Neural cell (in vitro differentiated cells): ENCODE results near the gene HSP90B1. TPM values are rescaled to one million over a fixed set of nuclear protein-coding genes. Genes with fewer than 3 reads are reported as not detected.

Source experiments
- H2AFZ ChIP-seq: fragments of 200-600, 300-800 bp; sonication (generic), shearing (Covaris generic); 2 replicates; pipeline ENCODE4 v1.6.0; 2014; ENCODE audit warnings: low read depth, mild to moderate bottlenecking, antibody characterized with exemption, low read length, moderate library complexity
- H3F3A ChIP-seq: fragments of 200-600 bp; shearing (Covaris generic); 2 replicates; pipeline ENCODE4 v1.6.1; 2016; ENCODE audit warnings: mild to moderate bottlenecking, moderate library complexity, mixed read lengths, antibody characterized with exemption, low read length; ENCODE audit not compliant: insufficient read depth, poor library complexity, severe bottlenecking
- H3K27ac ChIP-seq: fragments of 200-600, 300-800 bp; sonication (generic), shearing (Covaris generic); 2 replicates; pipeline ENCODE4 v1.5.1; 2014; ENCODE audit warnings: mild to moderate bottlenecking, low read length, moderate library complexity
- H3K27me3 ChIP-seq: fragments of 300-800, 200-600 bp; sonication (generic), shearing (Covaris generic); 2 replicates; pipeline ENCODE4 v1.6.0; 2014; ENCODE audit warnings: mild to moderate bottlenecking, low read depth, low read length, moderate library complexity; ENCODE audit not compliant: insufficient read depth
- H3K36me3 ChIP-seq: fragments of 300-800, 200-600 bp; sonication (generic), shearing (Covaris generic); 2 replicates; pipeline ENCODE4 v1.5.1; 2014; ENCODE audit warnings: mild to moderate bottlenecking, antibody characterized with exemption, low read length, moderate library complexity; ENCODE audit not compliant: insufficient read depth
- H3K4me2 ChIP-seq: fragments of 300-800, 200-600 bp; sonication (generic), shearing (Covaris generic); 2 replicates; pipeline ENCODE4 v1.6.0; 2014; ENCODE audit warnings: mild to moderate bottlenecking, low read length
- H3K4me3 ChIP-seq: fragments of 300-800, 200-600 bp; sonication (generic), shearing (Covaris generic); 2 replicates; pipeline ENCODE4 v1.5.1; 2014; ENCODE audit warnings: mild to moderate bottlenecking, low read length, moderate library complexity
- H3K79me2 ChIP-seq: fragments of 200-600 bp; shearing (Covaris generic); replicated peaks from 2 replicates; pipeline ENCODE4 v1.6.0; 2014; ENCODE audit warnings: mild to moderate bottlenecking, low read length, moderate library complexity; ENCODE audit not compliant: insufficient read depth
- H3K9ac ChIP-seq: fragments of 300-800, 200-600 bp; sonication (generic), shearing (Covaris generic); 2 replicates; pipeline ENCODE4 v1.6.1; 2016; ENCODE audit warnings: mild to moderate bottlenecking, low read length, mixed read lengths
- H3K9me2 ChIP-seq: fragments of 200-600 bp; shearing (Covaris generic); 2 replicates; pipeline ENCODE4 v1.6.1; 2016; ENCODE audit warnings: mild to moderate bottlenecking, low read length, mixed read lengths; ENCODE audit not compliant: insufficient read depth
- H3K9me3 ChIP-seq: fragments of 200-600, 300-800 bp; sonication (generic), shearing (Covaris generic); 2 replicates; pipeline ENCODE4 v1.6.1; 2016; ENCODE audit warnings: mild to moderate bottlenecking, mixed run types, low read length, moderate library complexity, mixed read lengths
- H4K20me1 ChIP-seq: fragments of 200-600 bp; shearing (Covaris generic); 2 replicates; pipeline ENCODE4 v1.6.1; 2016; ENCODE audit warnings: mild to moderate bottlenecking, mixed run types; ENCODE audit not compliant: insufficient read depth
- CTCF ChIP-seq: fragments of 450-650 bp; IDR thresholded peaks from 2 replicates; pipeline ENCODE4 v1.5.1; 2014; ENCODE audit warnings: antibody characterized with exemption, mild to moderate bottlenecking, moderate library complexity; ENCODE audit not compliant: poor library complexity, severe bottlenecking
- EP300 ChIP-seq: fragments of 450-650 bp; conservative IDR thresholded peaks from 2 replicates; pipeline ENCODE4 v1.6.1; 2014; ENCODE audit warnings: antibody characterized with exemption, mild to moderate bottlenecking, moderate library complexity; ENCODE audit not compliant: poor library complexity, severe bottlenecking
- EZH2 ChIP-seq: fragments of 200-600, 300-800 bp; shearing (Covaris generic), sonication (generic); IDR thresholded peaks from 2 replicates; pipeline ENCODE4 v1.6.1; 2014; ENCODE audit warnings: antibody characterized with exemption, low read length, borderline replicate concordance, mild to moderate bottlenecking; ENCODE audit not compliant: insufficient read depth, poor library complexity, severe bottlenecking
- MXI1 ChIP-seq: fragments of 450-650 bp; conservative IDR thresholded peaks from 2 replicates; pipeline ENCODE4 v1.6.1; 2014; ENCODE audit warnings: antibody characterized with exemption, mild to moderate bottlenecking; ENCODE audit not compliant: poor library complexity, severe bottlenecking
- POLR2AphosphoS5 ChIP-seq: IDR thresholded peaks from 2 replicates; pipeline ENCODE4 v1.6.1; 2012
- RAD21 ChIP-seq: fragments of 450-650 bp; conservative IDR thresholded peaks from 2 replicates; pipeline ENCODE4 v1.6.1; 2014; ENCODE audit warnings: antibody characterized with exemption, mild to moderate bottlenecking, moderate library complexity
- REST ChIP-seq: IDR thresholded peaks from 2 replicates; pipeline ENCODE4 v1.6.1; 2012; ENCODE audit warnings: borderline replicate concordance
- SMC3 ChIP-seq: fragments of 450-650 bp; conservative IDR thresholded peaks from 2 replicates; pipeline ENCODE4 v1.6.1; 2014; ENCODE audit warnings: antibody characterized with exemption, mild to moderate bottlenecking, moderate library complexity; ENCODE audit not compliant: poor library complexity
- TAF1 ChIP-seq: IDR thresholded peaks from 2 replicates; pipeline ENCODE4 v1.6.1; 2012; ENCODE audit warnings: low read depth
- polyA plus RNA-seq: library from polyadenylated mRNA; depleted of rRNA; stranded (reverse); fragments of >200 nt; gene quantifications from 2 replicates; pipeline ENCODE4 v1.2.3, GENCODE V29; 2014

The HSP90B1 gene
- polyA plus RNA-seq, 1 donor from 2014 or later, result 242 TPM

- no peaks in the 10 kb centered on the region for H3F3A ChIP-seq
- H3K9me2 ChIP-seq, result no peaks in the 10 kb centered on the region
- H3K4me2 ChIP-seq, result no peak overlapping the region
- no peak for TF ChIP-seq TAF1
- no peak for TF ChIP-seq SMC3
- TF ChIP-seq CTCF, result no peak
- TF ChIP-seq RAD21, result no peak
- TF ChIP-seq EP300, result no peak
- no peaks in the 10 kb centered on the region for H3K9me3 ChIP-seq
- peaks cover 10% of the 10 kb centered on the region for H3K36me3 ChIP-seq
- no peak overlapping the region for H3K9ac ChIP-seq
- no peak overlapping the region for H2AFZ ChIP-seq
- no peak overlapping the region for H3K27ac ChIP-seq
- no peaks in the 10 kb centered on the region for H4K20me1 ChIP-seq
- H3K27me3 ChIP-seq, result no peaks in the 10 kb centered on the region
- no peaks in the 10 kb centered on the region for H3K79me2 ChIP-seq
- no peak overlapping the region for H3K4me3 ChIP-seq
These were observed 56.6 kb downstream of the HSP90B1 start for GRCh38 chr12:103986829-103987228.

- no peak overlapping the region for H2AFZ ChIP-seq
- no peak overlapping the region for H3K9ac ChIP-seq
- H3F3A ChIP-seq, result no peaks in the 10 kb centered on the region
- TF ChIP-seq MXI1, result no peak
- no peak for TF ChIP-seq POLR2AphosphoS5
- TF ChIP-seq REST, result no peak
- TF ChIP-seq CTCF, result no peak
- TF ChIP-seq EP300, result no peak
- no peak for TF ChIP-seq TAF1
- TF ChIP-seq RAD21, result no peak
- no peak for TF ChIP-seq EZH2
- no peak for TF ChIP-seq SMC3
- H3K4me2 ChIP-seq, result no peak overlapping the region
- no peak overlapping the region for H3K4me3 ChIP-seq
- no peaks in the 10 kb centered on the region for H4K20me1 ChIP-seq
- H3K9me2 ChIP-seq, result no peaks in the 10 kb centered on the region
- no peak overlapping the region for H3K27ac ChIP-seq
- H3K9me3 ChIP-seq, result no peaks in the 10 kb centered on the region
- no peaks in the 10 kb centered on the region for H3K36me3 ChIP-seq
- no peaks in the 10 kb centered on the region for H3K27me3 ChIP-seq
- no peaks in the 10 kb centered on the region for H3K79me2 ChIP-seq
These were observed 64.0 kb downstream of the HSP90B1 start for GRCh38 chr12:103994235-103994634.
